Right forelimb (tissue), 1 donor: Measurements from ENCODE around the gene IPO5.
"Not testable (repeated sequence)": the region's sequence is repeated elsewhere in the genome, so short reads cannot be mapped to it uniquely, and the experiment has no call there.

ENCODE experiments used
- DNase-seq: peaks from one replicate; pipeline ENCODE4 v3.0.0-alpha.2; 2018

The IPO5 gene

GRCh38 chr13:97953376-97953970, at the start of gene IPO5:
Gene IPO5 (plus strand): TSS chr13:97953675. CDS start chr13:97976697, 23,022 bp downstream.
- DNase-seq, result no peak

- DNase-seq, result no peak
Observed at GRCh38 chr13:97904059-97904458, 49.4 kb upstream of the IPO5 start.

- no peak for DNase-seq
Observed at GRCh38 chr13:97905517-97905916, 48.0 kb upstream of the IPO5 start.

GRCh38 chr13:97911311-97912138, 42.0 kb upstream of the IPO5 start:
- DNase-seq, result no peak

GRCh38 chr13:97912139-97912535, 41.3 kb upstream of the IPO5 start:
- no peak for DNase-seq

GRCh38 chr13:97913206-97913605, 40.3 kb upstream of the IPO5 start:
- no peak for DNase-seq

- DNase-seq, result no peak
Observed at GRCh38 chr13:97914540-97914939, 38.9 kb upstream of the IPO5 start.

- DNase-seq, result peak; percentile 72
Observed at GRCh38 chr13:97921176-97921816, 32.2 kb upstream of the IPO5 start.

GRCh38 chr13:97928301-97928700, 25.2 kb upstream of the IPO5 start:
- DNase-seq, result no peak

- DNase-seq, result no peak
Observed at GRCh38 chr13:97932036-97932435, 21.4 kb upstream of the IPO5 start.

- DNase-seq, result no peak
Observed at GRCh38 chr13:97932647-97933046, 20.8 kb upstream of the IPO5 start.

GRCh38 chr13:97933776-97934175, 19.7 kb upstream of the IPO5 start:
- DNase-seq, result no peak

- DNase-seq, result no peak
Observed at GRCh38 chr13:97934590-97934989, 18.9 kb upstream of the IPO5 start.

- DNase-seq, result no peak
Observed at GRCh38 chr13:97935071-97935470, 18.4 kb upstream of the IPO5 start.

- no peak for DNase-seq
Observed at GRCh38 chr13:97936036-97936435, 17.4 kb upstream of the IPO5 start.

GRCh38 chr13:97938706-97939475, 14.6 kb upstream of the IPO5 start:
- DNase-seq, result no peak

- DNase-seq, result no peak
Observed at GRCh38 chr13:97944396-97945029, 9.0 kb upstream of the IPO5 start.

- no peak for DNase-seq
Observed at GRCh38 chr13:97945342-97945741, 8.1 kb upstream of the IPO5 start.

- no peak for DNase-seq
Observed at GRCh38 chr13:97945792-97946419, 7.6 kb upstream of the IPO5 start.

GRCh38 chr13:97946951-97947588, 6.4 kb upstream of the IPO5 start:
- no peak for DNase-seq

- no peak for DNase-seq
Observed at GRCh38 chr13:97948041-97948440, 5.4 kb upstream of the IPO5 start.

GRCh38 chr13:97949316-97949715, 4.2 kb upstream of the IPO5 start:
- not testable (repeated sequence) for DNase-seq
